ENCODE data around the gene PHOX2A.

Gene PHOX2A

DNA sequence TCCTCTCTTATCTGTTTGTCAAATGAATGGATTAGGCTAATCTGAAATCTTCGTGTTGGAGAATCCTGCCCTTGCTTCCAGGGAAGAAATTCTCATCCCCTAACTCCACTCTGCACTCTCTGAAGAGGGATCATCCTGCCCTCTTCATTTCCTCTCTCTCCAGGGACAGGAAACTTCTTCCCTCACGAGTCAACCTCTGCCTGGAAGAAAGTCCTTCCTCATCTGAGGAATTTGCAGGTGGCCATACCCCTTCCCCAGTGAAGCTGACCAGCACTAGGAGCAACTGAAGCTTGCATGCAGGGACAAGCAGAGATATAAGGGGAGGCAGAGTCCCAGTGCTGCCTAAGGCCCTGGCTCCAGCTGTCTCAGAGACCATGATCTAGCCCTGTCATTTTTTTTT, 3.6 kb upstream of the PHOX2A start:
- DNase-seq, result no peak

DNA sequence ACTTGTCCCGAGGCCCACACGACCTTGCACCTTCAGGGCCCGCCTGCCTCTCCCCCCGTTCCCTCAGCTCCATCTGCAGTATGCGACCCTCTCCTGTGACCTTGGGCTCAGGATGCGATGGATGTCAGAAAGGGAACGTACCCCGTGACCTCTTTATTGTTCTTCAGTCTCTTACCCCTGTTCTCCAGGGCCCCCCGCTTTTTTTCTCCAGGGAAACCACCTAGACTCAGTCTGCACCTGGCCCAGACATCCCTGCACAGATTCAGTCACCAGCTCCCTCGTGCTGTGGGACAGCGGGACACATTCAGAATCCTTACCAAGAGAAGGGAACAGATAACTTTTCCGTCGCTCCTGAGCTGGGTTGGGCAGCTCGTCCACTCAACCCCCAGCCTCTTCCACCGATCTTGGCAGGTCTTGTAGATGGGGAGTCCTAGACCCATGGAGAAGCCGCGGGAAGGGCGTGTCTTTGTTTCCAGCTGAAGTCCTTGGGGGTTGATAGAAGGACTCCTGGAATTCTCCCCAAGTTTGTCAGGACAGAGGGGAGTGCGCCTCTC, 1.4 kb upstream of the PHOX2A start:
- no peak for DNase-seq

DNA sequence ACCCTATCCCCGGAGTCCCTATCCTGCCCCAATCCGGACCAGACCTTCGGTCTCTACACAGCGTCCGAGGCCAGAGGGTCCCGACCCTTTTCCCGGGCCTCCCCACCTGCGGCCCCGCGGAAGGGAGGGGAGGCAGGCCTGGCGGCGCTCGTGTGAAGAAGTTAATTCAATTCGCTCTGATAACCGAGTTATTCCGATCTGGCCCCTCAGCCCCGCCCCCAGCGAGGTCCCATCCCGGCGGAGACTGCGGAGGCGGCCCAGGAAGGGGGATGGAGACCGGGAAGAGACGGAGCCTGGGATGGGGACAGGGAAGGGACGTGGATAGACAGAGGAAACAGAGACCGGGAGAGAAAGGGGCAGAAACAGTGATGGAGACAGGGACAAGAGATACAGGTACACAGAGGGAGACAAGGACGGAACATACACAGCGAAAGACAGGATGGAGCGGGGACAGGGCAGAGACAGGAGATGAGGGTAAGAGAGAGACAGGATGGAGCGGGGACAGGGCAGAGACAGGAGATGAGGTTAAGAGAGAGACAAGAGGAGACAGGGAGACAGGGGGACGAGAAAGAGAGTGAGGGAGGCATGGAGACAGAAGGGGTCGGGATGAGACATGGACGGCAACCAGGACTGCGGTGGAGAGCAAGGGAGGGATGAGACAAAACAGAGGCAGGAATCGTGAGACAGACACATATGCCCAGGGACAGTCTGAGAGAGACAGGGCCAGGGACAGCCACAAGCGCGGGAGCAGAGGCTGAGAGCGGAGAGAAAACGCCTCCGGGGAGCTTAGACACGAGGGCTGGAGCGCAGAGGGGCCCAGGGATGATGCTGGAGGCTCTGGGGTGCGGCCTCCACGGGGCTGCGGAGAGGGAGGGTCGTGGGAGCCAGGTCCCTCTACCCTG, 636 bp upstream of the PHOX2A start:
- no peak for DNase-seq

DNA sequence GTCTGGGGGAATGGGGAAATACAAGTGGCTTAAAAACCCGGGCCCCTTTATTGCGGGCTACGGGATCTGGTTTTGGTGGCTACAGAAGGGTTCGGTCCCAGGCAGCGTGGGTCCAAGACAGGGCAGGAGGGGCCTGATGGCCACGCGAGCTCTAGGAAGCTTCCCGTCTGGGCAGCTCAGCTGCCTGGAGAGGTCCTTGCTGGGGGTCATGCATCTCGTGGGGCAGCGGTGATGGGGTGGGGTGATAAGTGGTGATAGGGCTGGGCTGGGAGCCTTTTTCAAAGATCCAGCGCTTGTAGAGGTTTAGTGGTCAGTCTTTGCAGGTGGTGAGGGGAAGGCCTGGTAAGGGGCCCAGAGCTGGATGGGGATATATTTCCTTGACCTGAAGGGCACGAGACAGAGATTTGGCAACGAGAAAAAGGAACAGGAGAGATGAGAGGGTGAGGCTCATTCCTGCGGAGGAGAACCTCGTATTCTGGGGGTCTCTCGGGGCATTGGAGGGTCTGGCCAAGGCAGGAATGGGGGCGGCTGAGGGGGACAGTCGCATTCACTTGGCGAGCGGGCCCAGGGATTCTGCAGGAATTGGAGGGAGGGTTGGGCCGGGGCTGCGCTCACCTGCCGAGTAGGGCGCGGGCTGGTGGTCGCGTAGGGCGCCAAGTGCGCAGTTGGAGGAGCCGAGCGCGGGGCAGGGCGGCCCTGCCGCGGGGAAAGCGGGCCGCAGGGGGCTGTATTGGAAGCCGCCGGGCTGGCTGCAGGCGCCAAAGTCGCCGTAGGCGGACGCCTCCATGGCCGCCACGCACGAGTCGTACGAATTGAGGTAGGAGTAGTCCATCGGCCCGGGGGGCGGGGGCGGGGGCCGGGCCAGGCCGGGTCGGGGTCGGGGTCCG, 560 bp downstream of the PHOX2A start:
- no peak for DNase-seq

DNA sequence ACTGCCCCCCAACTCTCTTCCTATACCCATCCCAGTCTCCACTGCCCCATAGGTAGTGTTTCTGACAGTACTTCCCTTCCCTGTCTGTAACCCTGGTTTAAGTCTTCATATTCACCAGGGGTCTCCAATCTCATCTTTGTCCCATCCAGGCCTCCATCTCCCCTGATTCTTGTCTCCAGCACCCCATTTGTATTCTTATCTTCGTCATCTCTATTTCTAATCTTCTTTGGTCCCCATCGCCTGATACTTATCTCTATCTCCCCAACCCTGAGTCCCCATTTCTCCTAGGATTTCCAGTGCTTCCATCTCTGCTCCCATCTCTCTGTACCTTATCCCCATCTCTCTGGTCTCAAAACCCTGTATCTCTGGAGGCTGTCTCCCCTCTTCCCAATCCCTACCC, 1.8 kb downstream of the PHOX2A start:
- no peak for DNase-seq

DNA sequence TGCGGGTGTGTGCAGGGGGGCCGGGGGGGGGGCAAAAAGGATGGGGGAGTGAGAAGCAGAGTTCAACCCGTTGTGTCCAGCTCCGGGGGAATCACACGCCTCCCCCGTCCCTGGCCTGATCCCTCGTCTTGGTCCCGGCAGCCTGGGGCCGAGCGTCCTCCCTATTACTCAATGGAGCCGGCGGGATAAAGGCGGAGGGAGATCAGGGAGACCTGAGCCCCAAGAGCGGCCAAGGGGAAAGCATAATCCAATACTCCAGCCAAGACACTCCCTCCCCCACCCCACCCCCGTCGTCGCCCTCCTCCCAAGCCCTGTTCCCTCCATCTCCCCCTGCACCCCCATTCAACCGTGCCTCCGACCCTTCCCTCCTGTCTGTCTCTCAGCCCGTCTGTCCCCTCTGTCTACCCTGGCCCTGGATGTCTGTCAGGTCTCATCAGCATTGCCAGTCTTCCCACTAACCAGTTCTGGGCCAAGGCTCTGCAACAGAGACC, 2.6 kb downstream of the PHOX2A start:
- DNase-seq, result no peak

DNA sequence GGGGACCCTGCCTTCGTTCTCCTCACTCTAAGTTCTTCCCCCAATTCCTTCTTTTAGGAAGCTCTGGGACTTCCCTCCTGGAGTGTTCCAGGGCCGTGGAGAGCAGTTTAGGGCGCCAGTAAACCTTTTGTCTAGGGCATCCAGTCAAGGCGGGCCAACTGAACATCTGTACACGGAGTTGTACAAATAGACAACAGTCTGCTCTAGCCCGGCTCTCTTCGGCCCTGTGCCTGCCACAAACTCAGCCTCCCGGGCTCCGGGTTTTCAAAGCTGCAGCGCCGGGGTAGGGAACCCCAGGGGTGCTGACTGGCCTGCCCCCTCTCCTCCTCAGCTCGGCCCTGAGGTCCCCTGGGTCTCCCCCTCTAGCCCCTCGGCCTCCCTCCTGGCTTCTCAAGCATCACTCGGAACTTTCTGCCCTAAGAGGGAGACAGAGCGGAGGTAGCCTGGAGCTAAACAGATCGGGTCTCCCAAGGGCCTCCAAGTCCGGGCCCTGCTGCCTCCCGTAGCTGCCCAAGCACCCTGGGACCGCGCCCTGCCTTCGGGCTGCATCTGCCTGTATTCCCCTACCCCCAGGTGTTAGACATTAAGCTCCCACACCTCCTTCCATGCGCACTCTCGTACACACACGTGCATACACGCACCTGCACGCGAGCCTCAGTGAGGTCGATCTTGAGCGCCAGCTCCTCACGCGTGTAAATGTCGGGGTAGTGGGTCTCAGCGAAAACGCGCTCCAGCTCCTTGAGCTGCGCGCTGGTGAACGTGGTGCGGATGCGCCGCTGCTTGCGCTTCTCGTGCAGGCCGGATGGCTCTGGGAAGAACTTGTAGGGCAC, 3.3 kb downstream of the PHOX2A start:
- DNase-seq, result no peak

DNA sequence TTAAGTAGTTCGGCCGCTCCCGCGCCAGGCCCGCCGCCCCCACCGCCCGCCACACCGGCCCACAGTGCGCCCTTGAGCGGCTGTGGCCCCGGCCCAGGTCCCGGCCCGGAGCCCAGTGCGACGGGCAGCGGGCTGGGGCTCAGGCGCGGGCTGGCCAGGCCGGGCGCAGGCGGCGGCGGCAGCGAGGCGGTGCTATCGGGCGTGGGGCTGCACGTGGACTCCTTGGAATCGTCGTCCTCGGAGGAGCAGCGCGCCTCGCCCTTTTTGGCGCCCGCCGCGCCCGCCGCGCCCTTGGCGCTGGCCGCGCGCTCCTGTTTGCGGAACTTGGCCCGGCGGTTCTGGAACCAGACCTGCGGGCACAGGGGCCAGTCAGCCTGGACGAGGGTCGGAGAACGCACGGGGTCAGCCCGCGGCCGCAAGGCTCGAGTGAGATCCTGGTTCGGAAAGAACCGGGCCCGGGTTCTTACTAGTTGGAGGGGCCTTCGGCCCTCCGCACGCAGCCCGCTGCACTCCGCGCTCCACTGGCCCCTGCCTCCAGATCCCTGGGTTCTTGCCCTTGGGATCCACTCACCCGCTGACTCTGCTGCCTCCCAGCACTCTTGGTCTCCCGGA, 4.0 kb downstream of the PHOX2A start:
- no peak for DNase-seq

DNA sequence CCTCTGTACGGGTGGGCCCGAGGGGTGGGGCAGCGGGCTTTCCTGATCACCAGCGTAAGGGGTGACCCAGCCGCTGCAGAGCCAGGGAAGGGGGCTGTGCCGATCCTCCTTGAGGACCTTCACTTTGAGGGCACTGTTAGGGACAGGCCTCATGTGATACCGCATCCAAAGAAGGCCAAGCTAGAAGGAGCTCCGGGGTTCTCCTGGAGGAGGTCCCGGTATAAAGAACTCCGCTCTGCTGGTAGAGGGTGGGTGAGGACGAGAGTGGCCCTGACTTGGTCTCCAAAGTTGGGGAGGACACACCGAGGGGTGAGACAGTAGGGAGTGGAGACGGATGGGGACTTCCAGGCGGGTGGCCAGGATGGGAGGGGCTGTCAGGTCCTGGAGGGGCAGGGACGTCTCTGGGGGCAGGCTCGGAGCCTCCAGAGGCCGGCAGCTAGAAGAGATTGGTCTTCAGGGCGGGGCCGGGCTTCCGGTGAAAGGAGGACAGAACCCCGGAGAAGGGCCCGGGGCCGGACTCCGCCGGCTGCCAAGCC, 4.6 kb downstream of the PHOX2A start:
- no peak for DNase-seq

DNA sequence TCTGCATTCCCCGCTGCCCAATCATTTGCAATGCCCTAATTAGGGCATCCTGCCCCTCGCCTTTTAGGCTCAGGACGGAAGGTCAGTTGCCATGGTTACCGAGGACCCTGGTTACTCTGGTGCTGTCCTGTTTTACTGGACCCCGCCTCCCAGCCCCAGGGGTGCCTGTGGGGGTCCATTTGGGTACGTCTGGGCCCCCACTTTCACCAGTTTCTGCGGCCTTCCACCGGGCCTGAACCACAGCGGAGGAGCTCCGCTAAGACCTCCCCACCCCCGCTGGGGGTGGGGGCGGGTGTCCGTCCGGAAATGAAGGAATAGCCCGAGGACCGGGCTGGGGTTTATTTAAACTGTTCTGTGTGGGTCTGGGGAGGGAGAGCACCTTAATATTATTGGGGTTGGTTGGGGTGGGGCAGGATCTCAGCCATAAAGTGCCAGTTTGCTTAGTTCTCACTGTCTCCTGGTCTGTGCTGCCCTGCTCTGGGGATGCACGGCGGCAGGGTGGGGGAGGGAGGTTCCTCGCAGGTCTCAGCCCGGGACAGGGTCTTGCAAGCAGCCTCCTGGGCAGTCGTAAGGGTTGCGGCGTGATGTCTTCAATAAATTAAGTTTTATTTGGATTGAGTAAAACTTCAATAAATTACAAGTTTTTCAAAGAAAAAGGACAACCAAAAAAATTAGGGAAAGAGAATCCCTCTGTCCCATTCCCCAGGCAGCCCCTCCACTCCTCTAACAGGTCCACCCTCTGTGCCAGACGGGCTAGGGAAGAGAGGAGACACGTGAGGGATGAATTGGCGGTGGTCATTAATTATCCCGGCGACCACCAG, 5.3 kb downstream of the PHOX2A start:
- no peak for DNase-seq

DNA sequence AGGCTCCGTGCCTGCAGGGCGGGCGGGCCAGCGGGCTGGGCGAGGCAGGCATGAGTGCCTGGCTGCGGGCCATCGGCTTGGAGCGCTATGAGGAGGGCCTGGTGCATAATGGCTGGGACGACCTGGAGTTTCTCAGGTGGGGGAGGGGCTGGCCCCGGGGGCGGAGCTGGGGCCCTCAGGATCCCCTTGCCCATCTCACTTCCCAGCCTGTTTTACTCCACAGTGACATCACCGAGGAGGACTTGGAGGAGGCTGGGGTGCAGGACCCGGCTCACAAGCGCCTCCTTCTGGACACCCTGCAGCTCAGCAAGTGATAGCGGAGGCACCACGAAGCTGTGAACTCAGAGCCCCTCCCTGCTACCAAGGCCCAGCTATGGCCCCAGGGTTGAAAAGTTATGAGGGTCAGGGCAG, 5.9 kb downstream of the PHOX2A start:
- DNase-seq, result no peak

DNA sequence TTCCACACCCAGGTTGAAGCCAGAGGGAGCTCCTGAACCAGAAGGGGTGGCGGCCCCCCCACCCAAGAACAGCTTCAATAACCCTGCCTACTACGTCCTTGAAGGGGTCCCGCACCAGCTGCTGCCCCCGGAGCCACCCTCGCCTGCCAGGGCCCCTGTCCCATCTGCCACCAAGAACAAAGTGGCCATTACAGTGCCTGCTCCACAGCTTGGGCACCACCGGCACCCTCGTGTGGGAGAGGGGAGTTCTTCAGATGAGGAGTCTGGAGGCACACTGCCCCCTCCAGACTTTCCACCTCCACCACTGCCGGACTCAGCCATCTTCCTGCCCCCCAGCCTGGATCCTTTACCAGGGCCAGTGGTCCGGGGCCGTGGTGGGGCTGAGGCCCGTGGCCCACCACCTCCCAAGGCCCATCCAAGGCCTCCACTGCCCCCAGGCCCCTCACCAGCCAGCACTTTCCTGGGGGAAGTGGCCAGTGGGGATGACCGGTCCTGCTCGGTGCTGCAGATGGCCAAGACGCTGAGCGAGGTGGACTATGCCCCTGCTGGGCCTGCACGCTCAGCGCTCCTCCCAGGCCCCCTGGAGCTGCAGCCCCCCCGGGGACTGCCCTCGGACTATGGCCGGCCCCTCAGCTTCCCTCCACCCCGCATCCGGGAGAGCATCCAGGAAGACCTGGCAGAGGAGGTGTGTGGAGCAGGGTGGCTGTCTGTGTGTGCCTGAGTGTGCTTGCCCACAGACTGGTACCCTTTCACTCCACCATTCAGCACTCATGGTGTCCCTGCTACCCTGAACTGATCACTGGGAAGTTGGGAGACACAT, 6.7 kb downstream of the PHOX2A start:
- no peak for DNase-seq

DNA sequence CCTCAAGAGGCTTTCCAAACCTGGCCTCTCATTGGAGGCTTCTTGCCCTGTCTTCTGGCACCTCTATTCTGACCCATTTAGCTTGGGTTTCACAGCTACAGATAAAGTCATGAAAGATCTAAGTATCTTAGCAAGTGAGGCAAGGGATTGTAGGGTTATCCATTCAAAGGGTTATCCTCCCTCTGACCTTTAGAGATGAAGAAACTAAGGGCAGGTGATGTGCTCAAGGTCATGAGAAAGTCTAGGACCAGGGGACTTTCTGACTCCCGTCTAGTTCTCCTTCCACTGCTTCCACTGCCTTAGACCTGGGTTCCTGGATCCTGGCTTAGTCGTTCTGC, 7.2 kb downstream of the PHOX2A start:
- no peak for DNase-seq

DNA sequence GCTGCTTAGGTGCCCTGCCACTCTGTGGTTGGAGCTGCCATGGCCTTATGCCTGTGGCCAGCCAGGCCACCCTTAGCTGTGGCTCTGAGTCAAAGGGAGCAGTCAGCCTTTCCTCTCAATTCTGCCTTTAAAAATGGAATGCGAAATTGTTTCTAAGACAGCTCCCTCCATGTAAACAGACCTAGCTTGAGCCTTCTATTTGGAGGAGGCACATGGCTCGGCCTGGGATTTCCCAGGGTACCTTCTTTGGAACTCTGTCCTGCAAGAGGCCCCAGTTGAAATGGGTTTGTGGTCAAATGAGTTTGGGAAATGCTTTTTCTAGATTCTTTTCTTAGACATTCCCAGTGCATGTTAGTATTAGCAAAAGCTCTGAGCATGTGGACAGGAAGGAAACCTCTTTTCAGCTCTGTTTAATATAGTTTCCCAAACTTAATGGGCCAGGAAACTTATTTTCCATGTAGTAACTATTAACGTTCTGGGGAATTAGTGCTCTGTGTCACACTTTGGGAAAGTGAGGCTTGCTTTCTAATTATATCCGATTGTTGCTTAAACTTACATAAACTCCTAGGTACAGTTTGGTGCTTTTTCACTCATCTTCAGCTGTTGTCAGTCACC, 7.8 kb downstream of the PHOX2A start:
- no peak for DNase-seq

DNA sequence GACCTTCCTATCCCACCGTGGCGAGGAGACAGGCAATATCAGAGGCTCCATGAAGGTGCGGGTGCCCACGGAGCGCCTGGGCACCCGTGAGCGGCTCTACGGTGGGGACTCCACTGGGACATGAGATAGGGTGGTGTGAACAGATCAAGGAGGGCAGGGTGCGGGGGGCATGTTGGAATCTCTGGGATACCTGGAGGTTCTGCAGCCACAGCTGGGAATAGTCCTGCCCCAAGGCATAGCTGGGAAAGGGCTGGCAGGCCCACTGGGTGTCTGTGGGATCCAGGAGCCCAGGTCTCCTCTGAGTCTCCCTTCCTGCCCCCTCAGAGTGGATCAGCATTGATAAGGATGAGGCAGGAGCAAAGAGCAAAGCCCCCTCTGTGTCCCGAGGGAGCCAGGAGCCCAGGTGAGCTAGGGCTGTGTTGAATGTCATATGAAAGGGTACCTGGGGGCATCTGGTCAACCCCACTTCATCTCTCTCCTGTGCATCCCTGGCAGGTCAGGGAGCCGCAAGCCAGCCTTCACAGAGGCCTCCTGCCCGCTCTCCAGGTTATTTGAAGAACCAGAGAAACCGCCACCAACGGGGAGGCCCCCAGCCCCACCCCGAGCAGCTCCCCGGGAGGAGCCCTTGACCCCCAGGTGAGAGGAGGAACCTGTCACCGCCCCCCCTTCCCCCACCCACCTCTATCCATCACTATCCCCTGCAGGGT, 8.5 kb downstream of the PHOX2A start:
- no peak for DNase-seq

DNA sequence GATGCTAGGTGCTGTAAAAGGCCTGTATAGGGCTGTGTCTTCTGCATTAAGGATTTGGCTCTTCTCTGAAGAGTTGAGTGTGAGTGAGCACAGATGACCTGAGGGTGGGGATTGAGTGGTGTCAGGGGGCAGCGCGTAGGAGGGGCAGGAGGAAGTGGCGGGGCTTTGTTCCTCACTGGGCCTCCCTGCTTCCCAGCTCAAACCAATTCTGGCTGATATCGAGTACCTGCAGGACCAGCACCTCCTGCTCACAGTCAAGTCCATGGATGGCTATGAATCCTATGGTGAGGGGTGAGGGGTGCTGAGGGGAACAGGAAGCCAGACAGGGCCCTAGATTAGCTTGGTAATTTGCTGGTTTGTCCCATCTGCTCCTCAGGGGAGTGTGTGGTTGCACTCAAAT, 9.1 kb downstream of the PHOX2A start:
- no peak for DNase-seq

DNA sequence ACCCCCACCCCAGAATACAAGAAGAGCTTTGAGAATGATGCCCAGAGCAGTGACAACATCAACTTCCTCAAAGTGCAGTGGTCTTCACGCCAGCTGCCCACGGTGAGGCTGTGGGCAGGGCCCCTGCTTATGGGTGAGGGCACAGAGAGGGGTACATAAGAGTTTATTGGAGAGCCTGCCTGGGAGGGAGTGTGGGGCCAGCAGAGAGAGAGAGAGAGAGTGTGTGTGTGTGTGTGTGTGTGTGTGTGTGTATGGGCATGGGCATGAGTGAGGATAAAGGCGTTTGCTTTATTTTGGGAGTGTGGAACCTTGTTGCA, 9.5 kb downstream of the PHOX2A start:
- no peak for DNase-seq

DNA sequence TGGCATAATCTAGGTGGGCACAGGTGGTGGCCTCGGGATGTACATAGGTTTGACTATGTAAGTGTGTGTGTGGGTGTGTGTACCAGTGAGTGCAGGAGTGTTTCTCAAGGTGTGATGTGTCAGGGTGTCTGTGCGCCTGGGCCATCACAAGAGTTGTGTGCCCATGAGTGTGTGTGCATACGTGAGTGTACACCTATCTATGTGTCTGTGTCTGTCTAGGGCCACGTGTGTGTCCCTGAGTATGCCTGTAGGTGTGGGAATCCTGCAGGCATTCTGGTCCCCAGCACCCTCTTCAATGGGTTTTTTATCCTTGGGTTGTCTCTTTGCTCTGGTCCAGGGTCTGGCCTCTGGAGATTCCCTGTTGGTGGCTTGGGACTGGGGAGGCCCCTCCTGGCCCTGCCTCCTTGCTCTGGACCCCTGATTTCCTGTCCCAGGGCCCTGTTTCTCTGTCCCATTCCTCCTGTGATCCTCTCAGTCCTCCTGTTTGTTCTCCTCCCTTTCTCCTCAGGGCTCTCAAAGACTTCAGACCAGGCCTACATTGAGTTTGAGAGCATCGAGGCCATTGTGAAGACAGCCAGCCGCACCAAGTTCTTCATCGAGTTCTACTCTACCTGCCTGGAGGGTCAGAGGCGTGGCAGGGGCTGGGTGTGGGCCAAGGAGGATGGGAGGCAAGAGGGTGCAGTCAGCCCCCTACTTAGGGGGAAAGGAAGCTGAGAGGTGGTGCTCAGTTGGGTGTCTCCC, 10.0 kb downstream of the PHOX2A start:
- DNase-seq, result no peak

All from NK-92 treated with Interleukin-12 subunit alpha and Interleukin-12 subunit beta, amount 100 ng/mL, for 24 hours (cell line).